Breast epithelium (tissue), 4 donors: Measurements from ENCODE around the gene GLRA1. TPM values are rescaled to one million over a fixed set of nuclear protein-coding genes. Genes with fewer than 3 reads are reported as not detected.

Experiments
- DNase-seq, 2 donors: peaks; one replicate each; pipeline ENCODE4 v3.0.0-alpha.2; 2019; ENCODE audit warnings: low spot score in 2 of 2
- H3K27ac ChIP-seq, 2 donors: fragments of 200-600 bp; sonication (generic) in 1 of 2; one replicate each; pipeline ENCODE4 v1.5.1; 2016 to 2019; ENCODE audit warnings: mild to moderate bottlenecking in 1 of 2
- H3K27me3 ChIP-seq, 2 donors: fragments of 200-600 bp; sonication (generic) in 1 of 2; one replicate each; pipeline versions ENCODE4 v1.5.1 to v1.6.0; 2017 to 2019; ENCODE audit warnings: control low read depth in 1 of 2, mild to moderate bottlenecking in 1 of 2
- H3K36me3 ChIP-seq: fragments of 200-600 bp; one replicate; pipeline ENCODE4 v1.5.1; 2019
- H3K4me1 ChIP-seq, 2 donors: fragments of 200-600 bp; sonication (generic); one replicate each; pipeline ENCODE4 v1.5.1; 2016 to 2019; ENCODE audit warnings: control low read depth in 1 of 2
- H3K4me3 ChIP-seq, 3 donors: fragments of 200-600 bp; sonication (generic); 1 replicate in 2 of 3; 2 replicates in 1 of 3; pipeline ENCODE4 v1.5.1; 2016 to 2019; ENCODE audit warnings: mild to moderate bottlenecking in 3 of 3, moderate library complexity in 2 of 3
- H3K9me3 ChIP-seq, 2 donors: fragments of 200-600 bp; sonication (generic) in 1 of 2; one replicate each; pipeline ENCODE4 v1.5.1; 2016 to 2019; ENCODE audit warnings: control low read depth in 1 of 2
- CTCF ChIP-seq, 3 donors: fragments of 450-650 bp; IDR thresholded peaks; one replicate each; pipeline ENCODE4 v1.5.1; 2016 to 2017; ENCODE audit warnings: antibody characterized with exemption in 3 of 3, mild to moderate bottlenecking in 3 of 3, moderate library complexity in 3 of 3
- POLR2A ChIP-seq: fragments of 450-650 bp; IDR thresholded peaks from one replicate; pipeline ENCODE4 v1.6.1; 2016; ENCODE audit warnings: antibody characterized with exemption, mild to moderate bottlenecking, moderate library complexity
- POLR2AphosphoS5 ChIP-seq, 3 donors: sonication (generic); formaldehyde crosslinking; IDR thresholded peaks; one replicate each; pipeline ENCODE4 v1.6.1; 2017; ENCODE audit warnings: antibody characterized with exemption in 3 of 3
- intact Hi-C: fragments of 100-400 bp; cut with DNase I; formaldehyde crosslinking; loops from one replicate; pipeline ENCODE4 v1.15.1; 2023; ENCODE audit warnings: low total_unique reads
- total RNA-seq, 3 donors: library from RNA; depleted of rRNA; stranded (reverse); fragments of >200 nt; gene quantifications; one replicate each; pipeline ENCODE4 v1.1.0, GENCODE V29; 2016

GLRA1 gene
- total RNA-seq, 3 donors from 2014 or later = not detected

GRCh38 chr5:151923866-151924476, 680 bp downstream of the GLRA1 start:
- Histone ChIP-seq H3K27ac (no peak overlapping the region), H3K4me3 (no peak overlapping the region), H3K27me3 (peaks cover 0 to 20% of the 10 kb centered on the region in 2 donors), H3K4me1 (no peaks in the 10 kb centered on the region), H3K36me3 (no peaks in the 10 kb centered on the region), H3K9me3 (no peaks in the 10 kb centered on the region)
- no peak for DNase-seq
- intact Hi-C loops = no loop called here
- TF ChIP-seq POLR2A (no peak), POLR2AphosphoS5 (IDR thresholded peaks at IDR 0.05) (no peak), CTCF (IDR thresholded peaks at IDR 0.05) (no peak)

- no peak overlapping the region for H3K4me3 ChIP-seq
- H3K27me3 ChIP-seq = peaks cover 0 to 19% of the 10 kb centered on the region in 2 donors
- H3K4me1 ChIP-seq = no peaks in the 10 kb centered on the region
- no peaks in the 10 kb centered on the region for H3K36me3 ChIP-seq
- no peaks in the 10 kb centered on the region for H3K9me3 ChIP-seq
- intact Hi-C loops = no loop called here
- no peak for TF ChIP-seq POLR2A
- no peak for TF ChIP-seq POLR2AphosphoS5 (IDR thresholded peaks at IDR 0.05)
- no peak for TF ChIP-seq CTCF (IDR thresholded peaks at IDR 0.05)
- DNase-seq = no peak
- H3K27ac ChIP-seq = no peak overlapping the region
Measured at GRCh38 chr5:151921916-151922315, 2.7 kb downstream of the GLRA1 start.

GRCh38 chr5:151917904-151918303, 6.7 kb downstream of the GLRA1 start:
- DNase-seq = no peak
- Histone ChIP-seq H3K36me3 (no peaks in the 10 kb centered on the region), H3K27me3 (no peaks in the 10 kb centered on the region), H3K9me3 (no peaks in the 10 kb centered on the region), H3K27ac (no peak overlapping the region), H3K4me3 (no peak overlapping the region), H3K4me1 (no peaks in the 10 kb centered on the region)
- TF ChIP-seq POLR2AphosphoS5 (IDR thresholded peaks at IDR 0.05) = no peak
- intact Hi-C loops = loop anchor here (2.0 kb wide), 1 partner anchor 35 kb away; no protein-coding TSS in a partner anchor

GRCh38 chr5:151913425-151913824, 11.2 kb downstream of the GLRA1 start:
- Histone ChIP-seq H3K27me3 (no peaks in the 10 kb centered on the region), H3K4me1 (no peaks in the 10 kb centered on the region), H3K4me3 (no peak overlapping the region), H3K36me3 (no peaks in the 10 kb centered on the region), H3K27ac (no peak overlapping the region), H3K9me3 (no peaks in the 10 kb centered on the region)
- no peak for DNase-seq
- TF ChIP-seq POLR2AphosphoS5 (IDR thresholded peaks at IDR 0.05) = no peak
- no peak for TF ChIP-seq CTCF (IDR thresholded peaks at IDR 0.05)
- TF ChIP-seq POLR2A = no peak
- intact Hi-C loops = no loop called here

GRCh38 chr5:151912360-151912759, 12.3 kb downstream of the GLRA1 start:
- Histone ChIP-seq H3K4me3 (no peak overlapping the region), H3K27me3 (no peaks in the 10 kb centered on the region), H3K4me1 (no peaks in the 10 kb centered on the region), H3K9me3 (no peaks in the 10 kb centered on the region), H3K27ac (no peak overlapping the region), H3K36me3 (no peaks in the 10 kb centered on the region)
- TF ChIP-seq POLR2AphosphoS5 (IDR thresholded peaks at IDR 0.05) = no peak
- TF ChIP-seq POLR2A = no peak
- TF ChIP-seq CTCF (IDR thresholded peaks at IDR 0.05) = no peak
- no peak for DNase-seq
- intact Hi-C loops = no loop called here
